GM18907 (cell line): ENCODE results near the gene PNPLA1.
A peak's percentile ranks its signal among the peaks of the same experiment; 100 is the strongest.

Experiments used
- ATAC-seq: cut with Tn5 transposase; IDR thresholded peaks from one replicate; pipeline ENCODE4 v1.9.1; 2021; ENCODE audit warnings: mild to moderate bottlenecking, moderate library complexity; ENCODE audit not compliant: unreplicated experiment

PNPLA1 gene, protein sequence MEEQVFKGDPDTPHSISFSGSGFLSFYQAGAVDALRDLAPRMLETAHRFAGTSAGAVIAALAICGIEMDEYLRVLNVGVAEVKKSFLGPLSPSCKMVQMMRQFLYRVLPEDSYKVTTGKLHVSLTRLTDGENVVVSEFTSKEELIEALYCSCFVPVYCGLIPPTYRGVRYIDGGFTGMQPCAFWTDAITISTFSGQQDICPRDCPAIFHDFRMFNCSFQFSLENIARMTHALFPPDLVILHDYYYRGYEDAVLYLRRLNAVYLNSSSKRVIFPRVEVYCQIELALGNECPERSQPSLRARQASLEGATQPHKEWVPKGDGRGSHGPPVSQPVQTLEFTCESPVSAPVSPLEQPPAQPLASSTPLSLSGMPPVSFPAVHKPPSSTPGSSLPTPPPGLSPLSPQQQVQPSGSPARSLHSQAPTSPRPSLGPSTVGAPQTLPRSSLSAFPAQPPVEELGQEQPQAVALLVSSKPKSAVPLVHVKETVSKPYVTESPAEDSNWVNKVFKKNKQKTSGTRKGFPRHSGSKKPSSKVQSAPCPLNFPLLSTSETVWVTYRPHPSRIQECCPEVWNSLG

DNA sequence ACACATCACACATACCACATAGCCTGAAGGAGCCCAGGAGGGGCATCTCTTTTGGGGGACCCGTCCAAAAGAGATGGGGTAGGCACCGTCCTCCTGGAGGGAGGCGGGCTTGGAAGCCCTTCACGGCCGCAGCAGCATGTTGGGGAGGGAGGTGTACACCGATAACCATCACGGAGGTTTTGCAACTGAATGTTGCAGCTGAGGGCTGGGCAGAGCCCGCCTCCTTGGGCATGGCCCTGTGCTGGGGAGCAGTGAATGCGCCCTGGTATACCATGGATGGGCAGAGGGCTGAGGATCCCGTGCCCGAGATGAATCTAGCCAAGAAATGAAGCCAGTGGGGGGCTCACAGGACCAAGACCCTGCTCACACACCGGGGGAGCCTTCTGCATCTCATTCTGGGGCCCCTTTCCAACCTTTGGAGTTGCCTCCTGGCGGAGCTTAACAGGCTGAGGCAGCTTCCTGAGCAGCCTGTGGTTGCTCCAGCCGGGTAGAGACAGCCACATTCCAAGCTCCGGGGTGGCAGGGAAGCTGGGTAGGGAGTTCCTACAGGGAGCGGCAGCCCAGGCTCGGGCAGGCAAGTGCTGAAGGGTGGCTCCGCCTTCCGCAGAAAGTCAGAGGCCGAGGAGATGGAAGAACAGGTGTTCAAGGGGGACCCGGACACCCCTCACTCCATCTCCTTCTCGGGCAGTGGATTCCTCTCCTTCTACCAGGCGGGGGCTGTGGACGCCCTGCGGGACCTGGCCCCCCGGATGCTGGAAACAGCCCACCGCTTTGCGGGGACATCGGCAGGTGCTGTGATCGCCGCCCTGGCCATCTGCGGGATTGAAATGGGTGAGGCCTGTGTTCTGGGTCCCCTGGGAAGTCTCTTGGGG, at the start of gene PNPLA1:
PNPLA1 (plus strand) TSS at position 227 of the 872 bp plus-strand sequence; CDS start at position 627, 400 bp downstream.
- ATAC-seq, result no peak

DNA sequence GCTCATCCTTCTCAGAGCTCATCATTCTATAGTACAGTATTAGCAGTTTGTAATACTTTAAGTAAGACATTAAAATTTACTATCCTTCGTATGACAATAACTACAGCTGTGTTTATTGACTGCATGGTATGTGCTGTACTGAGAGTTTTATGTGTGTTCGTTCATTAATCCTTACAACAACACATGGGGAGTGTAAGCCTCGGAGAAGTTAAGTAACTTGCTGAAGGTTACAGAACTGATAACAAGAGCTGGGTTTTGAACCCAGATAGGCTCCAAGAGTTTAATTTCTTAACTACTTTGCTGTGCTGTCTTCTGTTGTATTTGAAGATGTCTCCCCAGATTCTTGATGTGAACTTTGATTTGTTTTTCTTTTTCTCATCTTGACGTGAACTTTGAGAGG, 49.6 kb upstream of the PNPLA1 start:
- ATAC-seq, result no peak

DNA sequence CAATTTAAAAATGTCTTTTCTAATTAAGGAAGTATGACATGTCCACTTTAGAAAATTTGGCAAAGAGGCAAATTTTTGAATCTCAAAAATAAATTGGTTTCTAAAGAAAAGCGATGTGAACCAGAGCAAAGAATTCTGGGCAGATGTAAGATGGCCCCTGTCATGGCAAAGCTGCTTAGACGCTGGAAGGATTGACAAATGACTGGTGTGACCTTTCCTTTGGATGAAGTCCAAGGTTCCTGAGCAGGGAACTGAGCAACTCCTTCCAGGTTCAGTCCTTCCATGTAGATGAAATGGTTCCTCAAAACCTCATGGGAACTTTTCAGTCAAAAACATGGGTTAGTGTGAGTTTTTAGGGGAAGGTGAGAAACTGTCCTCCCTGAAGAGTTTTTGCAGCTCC, 48.2 kb upstream of the PNPLA1 start:
- no peak for ATAC-seq

DNA sequence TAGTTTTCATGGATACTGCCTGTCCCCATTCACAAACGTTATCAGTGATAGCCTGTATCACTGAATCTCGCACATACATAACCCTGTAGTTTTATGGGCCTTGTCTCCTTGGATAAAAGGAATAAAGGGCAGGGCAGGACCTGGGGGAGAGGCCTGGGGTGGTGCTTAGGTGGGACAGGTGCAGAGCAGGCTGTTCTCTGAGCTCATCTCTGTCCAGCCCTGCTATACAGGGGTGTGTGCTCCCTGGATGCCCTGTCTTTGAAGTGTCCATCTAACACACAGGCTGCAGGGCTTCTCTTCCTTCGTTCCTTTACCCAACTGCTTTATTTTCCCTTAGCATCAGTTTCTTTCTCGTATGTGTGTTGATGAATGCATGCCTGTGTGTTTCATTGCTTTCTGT, 46.9 kb upstream of the PNPLA1 start:
- no peak for ATAC-seq

DNA sequence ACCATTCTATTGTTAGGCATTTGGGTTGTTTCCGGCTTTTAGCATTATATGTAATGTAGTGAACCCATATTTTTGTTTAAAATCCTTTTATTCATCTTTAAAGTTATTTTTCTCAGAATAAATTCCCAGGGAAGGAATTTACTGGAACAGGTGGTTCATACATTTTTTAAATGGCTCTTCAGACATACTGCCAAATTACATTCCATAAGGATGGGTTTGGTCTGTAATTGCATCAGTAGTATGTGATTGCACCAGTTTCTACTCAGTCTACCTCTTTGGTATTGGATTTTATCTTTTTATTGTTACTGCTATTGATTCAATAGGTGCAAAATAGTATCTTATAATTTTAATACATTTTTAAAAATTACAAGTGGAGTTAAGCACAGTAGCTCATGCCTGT, 46.2 kb upstream of the PNPLA1 start:
- ATAC-seq, result no peak

DNA sequence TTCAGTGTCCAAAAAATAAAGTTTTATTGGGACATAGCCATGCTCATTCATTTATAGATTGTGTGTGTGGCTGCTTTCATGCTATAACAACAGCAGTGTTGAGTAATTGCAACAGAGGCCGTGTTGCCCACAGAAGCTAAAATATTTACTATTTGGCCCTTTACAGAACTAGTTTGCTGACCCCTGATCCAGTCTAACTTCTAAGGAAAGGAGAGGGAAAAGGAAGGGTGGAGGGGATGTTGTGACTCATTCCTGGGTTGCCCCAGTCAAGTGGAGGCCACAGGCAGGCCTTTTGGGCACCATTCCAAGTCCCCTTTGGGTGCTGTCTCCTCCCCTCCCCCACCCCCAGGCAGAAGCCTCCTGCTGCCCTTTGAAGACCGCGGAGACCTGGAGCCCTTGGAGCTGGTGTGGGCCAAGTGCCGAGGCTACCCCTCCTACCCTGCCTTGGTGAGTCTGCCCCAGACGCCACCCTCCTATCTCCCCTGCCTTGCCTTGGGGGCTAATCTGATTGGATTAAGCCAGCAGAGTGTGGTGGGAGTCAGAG, 44.9 kb upstream of the PNPLA1 start:
- ATAC-seq, result no peak

DNA sequence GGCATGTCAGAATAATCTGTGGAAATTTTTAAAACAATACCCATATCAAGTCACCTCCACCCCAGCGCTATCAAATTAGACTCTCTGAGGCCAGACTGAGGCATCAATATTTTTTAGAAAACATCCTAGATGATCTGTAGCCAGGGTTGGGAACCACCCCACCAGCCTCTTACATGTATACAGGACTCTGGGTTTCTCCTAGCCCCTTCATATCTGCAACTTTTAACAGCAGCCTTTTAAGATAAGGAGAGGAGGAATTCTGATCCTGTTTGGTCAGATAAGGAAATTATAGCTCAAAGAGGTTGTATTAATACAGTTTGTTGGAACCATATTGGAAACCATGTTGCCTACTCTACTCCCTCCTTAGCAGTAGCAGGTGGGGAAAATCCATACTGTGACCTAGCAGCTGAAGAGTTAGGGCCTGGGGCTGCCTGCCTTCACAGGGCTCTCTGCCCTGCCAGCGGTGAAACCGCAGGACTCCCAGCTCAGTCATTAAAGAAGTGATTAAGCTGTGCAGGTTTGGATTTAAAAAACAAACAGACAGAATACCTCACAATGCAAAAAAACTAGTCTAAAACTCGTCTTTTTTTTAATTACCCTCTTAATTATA, 43.3 kb upstream of the PNPLA1 start:
- ATAC-seq, result no peak

DNA sequence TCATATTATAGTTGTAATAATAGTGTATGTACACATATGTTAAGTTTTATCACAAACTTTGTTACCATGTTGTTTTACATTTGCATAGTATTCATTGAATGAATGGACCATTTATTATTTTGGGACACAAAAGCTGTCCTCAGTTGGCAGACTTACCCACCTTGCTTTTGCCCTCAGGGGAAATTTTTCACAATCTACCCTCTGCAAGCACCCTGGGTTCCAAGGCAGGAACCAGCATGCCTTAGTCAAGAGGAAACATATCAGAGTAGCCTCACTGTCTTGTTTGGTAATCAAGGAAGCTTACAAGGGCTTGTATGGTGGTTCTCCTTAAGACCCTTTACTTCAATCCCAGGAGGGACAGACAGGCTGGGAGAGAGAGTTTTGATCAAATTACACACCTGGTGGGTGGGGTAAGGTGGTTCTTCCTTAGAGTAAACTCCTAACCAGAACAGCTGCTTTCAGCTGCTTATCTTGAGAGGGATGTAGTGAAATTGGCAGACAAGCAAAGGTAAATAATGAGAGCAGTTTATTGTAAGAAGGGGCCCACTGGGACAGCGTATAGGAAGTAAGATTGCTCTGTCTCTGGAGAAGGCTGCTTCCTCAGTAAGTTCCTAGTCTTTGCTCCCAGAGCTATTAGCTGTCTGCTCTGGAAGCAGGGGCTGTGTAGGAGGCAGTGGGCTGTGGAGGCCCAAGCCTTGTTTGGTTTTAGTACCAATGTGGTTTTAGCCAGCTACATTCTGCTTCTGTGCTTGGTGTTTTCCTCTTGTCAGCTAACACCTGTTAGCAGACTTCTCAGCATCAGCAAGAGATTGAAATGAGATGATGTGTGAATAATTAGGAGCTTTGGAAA, 42.3 kb upstream of the PNPLA1 start:
- no peak for ATAC-seq

DNA sequence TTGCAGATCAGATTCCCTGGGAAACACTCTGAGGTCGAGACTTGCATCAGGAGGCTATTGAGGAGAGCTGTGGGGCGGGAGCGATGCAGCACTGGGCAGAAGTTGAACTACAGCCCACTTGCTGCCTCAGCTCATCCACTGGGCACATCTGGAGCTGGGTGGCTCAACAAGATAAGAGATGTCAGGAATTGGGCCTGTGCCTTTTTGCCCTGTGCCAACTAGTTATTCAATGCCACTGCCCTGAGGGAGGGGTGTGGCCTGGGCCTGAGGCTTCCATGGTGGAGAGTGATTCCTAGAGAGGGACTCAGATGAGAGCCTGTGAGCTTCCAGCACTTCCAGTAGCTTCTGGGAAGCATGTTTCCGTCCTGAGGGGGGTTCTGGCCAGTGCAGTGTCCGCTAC, 40.6 kb upstream of the PNPLA1 start:
- no peak for ATAC-seq

DNA sequence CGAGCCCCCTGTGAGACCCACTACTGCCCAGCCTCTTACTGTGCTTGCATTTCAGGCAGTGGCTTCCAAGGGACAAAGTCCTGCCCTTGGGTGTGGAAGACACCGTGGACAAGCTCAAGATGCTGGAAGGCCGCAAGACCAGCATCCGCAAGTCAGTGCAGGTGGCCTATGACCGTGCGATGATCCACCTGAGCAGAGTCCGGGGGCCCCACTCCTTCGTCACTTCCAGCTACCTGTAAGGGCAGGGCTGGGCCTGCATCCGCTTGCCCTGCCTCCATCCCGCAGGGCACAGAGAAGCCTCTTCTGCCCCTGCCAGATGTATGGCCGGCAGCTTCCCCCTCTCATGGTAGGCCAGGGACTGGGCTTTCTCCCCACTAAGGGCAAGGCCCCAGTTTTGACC, 39.5 kb upstream of the PNPLA1 start:
- no peak for ATAC-seq

DNA sequence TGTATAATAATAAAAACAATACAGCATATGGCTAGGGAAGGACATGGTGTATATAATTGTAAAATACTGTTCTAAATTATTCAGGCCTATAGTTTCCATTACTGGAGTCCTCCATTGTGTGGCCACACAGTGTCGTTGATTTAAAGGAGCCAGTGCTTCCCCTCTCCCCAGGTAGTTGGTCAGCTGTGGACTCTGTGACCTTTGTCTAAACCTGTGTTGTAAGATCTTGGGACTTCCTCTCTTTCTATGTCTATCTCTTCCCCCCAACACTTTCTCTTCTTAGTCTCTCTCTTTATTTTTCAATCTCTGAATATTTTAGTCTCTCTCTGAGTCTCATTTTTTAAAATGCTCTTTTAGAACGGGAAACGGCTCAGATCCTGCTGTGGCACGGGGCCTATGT, 37.7 kb upstream of the PNPLA1 start:
- ATAC-seq, result no peak

DNA sequence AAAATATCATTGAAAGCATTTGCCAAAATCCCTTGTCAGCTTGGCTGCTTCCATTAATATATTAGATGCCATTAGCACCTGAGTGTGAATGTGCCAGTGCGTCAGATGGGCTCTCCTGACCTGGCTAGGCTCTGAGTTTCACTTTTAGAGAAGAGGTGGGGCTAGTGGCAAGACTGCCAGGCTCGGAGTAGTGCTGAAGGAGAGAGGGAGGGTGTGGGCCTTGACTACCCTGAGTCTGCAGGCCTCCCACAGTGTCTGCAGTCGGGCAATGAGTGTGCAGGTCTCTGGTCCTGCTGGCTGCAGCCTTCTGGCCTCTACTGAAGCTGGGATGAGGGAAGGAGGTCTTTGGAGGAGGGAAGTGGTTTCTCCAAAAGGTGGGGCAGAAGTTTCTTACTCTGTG, 34.6 kb upstream of the PNPLA1 start:
- ATAC-seq, result no peak

DNA sequence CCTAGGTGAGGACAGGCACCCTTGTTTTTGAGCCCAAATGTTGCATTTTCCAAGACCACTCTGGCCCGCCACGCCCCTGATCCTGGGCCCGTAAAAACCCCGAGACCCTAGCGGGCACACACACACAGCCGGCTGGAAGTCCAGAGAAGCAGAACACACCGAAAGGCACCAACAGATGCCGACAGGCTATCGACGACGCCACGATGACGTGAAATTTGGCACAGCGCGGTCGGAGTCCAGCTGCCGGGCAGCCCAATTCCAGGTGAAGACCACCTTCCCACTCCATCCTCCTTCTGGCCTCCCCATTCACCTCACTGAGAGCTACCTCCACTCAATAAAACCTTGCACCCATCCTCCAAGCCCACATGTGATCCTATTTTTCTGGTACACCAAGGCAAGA, 34.0 kb upstream of the PNPLA1 start:
- ATAC-seq, result no peak

DNA sequence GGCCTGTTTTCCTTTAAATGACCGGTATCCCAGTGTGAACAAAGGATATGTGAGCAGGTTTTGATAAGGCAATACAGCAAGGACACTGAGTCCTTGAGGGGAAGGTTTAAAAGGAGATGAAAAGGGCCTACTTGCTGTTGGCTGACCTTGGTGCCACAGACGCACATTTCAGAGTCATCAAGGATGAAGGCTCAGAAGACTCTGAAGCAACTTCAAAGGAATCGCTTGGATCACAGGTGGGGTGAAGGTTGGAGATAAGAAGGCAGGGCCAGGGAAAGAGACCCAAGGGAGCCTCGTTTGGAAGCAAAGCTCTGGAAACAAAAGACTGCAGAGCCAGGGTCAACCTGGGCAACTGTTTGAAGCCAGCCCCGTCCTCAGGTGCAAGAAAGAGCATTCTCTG, 30.1 kb upstream of the PNPLA1 start:
- no peak for ATAC-seq

DNA sequence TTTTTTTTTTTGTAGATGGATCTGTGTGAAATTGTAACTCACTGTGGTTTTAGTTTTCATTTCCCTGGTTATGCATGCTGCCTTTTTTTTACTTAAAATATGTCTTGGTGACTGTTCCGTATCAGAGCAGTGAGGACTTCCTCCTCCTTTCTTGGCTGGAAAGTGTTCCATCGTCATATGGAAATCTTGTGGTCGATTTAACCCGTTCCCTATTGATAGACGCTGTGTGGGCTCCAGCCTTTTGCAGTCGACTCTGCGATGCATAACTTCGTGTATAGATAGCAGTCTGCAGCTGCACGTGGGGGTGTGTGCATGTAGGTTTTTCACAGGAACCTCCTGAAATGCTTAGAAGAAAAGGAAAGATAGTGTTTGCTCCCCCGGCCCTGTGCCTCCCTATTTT, 28.1 kb upstream of the PNPLA1 start:
- peak; percentile 45 for ATAC-seq

DNA sequence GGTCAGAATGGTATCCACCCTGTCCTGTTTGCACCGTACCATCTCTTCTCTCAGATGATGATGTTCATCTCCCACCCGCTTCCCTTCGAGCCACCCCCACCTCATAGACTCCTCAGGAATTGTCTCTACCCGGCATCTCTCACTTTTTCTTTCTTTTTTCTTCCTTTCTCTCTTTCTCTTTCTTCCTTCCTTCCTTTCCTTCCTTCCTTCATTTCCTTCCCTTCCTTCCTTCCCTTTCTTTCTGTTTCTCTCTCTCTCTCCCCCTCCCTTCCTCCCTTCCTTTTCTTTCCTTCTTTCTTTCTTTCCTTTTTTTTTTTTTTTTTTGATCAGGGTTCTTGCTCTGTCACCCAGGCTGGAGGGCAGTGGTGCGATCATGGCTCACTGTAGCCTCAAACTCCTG, 27.7 kb upstream of the PNPLA1 start:
- no peak for ATAC-seq

DNA sequence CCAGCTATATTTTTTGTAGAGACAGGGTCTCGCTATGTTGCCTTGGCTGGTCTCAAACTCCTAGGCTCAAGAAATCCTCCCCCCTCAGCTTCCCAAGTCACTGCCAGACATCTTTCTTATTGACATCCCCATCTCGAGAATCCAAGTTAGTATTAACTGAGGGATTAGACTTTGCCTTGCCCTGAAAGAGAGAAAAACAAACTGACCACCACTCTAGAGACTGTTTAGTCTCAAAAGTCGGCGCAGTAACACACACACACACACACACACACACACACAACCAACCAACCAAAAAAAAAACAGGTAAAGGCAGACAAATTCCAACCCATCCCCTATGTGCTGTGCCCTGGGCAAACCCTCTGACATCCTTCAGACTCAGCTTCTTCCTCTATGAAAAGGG, 27.2 kb upstream of the PNPLA1 start:
- no peak for ATAC-seq

DNA sequence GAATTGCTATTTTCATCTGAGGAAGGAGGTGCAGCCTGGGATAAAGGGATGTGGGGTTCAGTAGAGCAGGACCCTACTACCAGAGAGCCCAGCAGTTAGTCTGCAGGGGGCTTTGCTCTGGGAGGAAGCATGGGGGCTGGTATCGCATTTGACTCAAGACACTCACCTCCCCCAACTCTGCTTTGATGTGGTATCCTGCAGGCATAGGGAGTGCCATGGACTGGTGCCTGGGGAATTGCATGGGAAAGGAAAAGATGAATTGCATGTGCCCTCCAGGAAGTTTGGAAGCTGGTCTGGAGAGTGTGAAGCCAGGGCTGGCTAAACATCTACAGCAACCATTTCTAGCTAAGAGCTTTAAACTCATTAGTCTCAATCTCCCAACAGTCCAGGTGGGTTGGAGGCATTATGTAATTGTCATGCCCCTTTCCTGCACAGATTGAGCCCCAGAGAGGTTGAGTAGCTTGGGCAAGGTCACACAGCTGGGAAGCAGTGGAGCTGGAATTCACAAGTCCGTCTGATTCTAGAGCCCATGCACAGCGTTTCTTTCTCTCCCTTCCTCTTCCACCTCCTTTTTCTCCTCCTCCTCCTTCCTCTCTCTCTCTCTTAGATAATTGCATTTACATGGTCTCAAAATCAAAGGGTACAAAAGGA, 26.2 kb upstream of the PNPLA1 start:
- no peak for ATAC-seq

DNA sequence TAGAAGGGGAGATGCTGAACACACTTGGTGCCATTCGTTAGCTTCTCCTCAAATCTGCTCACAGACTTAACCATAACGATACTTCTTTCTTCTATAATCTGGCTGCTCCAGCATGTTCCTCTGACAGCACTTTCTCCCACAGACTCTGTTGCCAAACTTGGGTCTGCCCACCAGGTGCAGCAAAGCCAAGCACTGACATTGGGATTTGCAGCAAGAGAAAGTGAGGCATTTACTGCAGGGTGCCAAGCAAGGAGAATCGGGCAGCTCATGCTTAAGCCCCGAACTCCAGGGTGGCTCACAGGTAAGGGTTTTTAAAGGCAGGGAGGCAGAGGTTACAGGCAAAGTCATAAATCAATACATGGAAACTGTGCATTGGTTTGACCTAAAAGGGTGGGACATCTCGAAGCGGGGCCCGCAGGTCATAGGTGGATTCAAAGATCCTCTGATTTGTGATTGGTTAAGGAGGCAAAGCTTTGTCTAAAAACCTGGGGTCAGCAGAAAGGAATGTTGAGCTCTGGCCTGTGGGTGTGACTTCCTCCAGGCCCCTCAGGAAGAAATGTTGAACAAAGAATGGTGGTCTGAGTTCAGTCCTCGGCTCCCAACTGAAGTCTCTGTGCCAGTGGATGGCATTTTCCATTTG, 25.1 kb upstream of the PNPLA1 start:
- ATAC-seq, result no peak
